Choroid plexus epithelial cell (primary cell): Measurements from ENCODE around the gene HDAC9.
A peak's percentile ranks its signal among the peaks of the same experiment; 100 is the strongest.

Experiments
- DNase-seq: peaks from one replicate; pipeline ENCODE4 v3.0.0-alpha.2; 2010; ENCODE audit warnings: low read depth
- H3K4me3 ChIP-seq: 2 replicates; pipeline ENCODE4 v1.5.1; 2011; ENCODE audit warnings: low read depth, mild to moderate bottlenecking, control low read depth, low read length, moderate library complexity
- TF ChIP-seq, protein P1 (sequence below): conservative IDR thresholded peaks from 2 replicates; pipeline ENCODE4 v1.5.1; 2011; ENCODE audit warnings: low read depth, mild to moderate bottlenecking, control low read depth, inconsistent platforms, low read length, moderate library complexity

HDAC9 gene

DNA sequence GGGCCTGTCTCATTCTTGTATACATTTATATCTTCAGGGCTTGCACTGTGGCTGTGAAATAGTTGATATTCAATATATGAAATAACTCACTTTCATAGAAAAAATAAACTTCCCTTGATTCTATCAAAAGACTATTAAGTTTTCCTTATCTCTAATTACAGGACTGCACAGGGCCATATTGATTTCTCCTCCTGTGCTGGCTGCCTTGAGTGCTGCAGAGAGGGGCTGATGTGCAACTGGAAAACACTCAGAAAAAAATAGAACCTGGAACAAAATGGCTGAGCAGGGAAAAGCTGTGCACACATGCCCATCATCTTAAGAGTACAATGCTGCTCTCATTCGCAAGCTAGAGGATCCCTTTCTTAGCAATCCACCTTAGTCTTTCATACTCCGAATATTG, 5.9 kb upstream of the HDAC9 start:
- no peak overlapping the region for H3K4me3 ChIP-seq
- TF ChIP-seq, protein P1, sequence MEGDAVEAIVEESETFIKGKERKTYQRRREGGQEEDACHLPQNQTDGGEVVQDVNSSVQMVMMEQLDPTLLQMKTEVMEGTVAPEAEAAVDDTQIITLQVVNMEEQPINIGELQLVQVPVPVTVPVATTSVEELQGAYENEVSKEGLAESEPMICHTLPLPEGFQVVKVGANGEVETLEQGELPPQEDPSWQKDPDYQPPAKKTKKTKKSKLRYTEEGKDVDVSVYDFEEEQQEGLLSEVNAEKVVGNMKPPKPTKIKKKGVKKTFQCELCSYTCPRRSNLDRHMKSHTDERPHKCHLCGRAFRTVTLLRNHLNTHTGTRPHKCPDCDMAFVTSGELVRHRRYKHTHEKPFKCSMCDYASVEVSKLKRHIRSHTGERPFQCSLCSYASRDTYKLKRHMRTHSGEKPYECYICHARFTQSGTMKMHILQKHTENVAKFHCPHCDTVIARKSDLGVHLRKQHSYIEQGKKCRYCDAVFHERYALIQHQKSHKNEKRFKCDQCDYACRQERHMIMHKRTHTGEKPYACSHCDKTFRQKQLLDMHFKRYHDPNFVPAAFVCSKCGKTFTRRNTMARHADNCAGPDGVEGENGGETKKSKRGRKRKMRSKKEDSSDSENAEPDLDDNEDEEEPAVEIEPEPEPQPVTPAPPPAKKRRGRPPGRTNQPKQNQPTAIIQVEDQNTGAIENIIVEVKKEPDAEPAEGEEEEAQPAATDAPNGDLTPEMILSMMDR: no peak
- DNase-seq: no peak

DNA sequence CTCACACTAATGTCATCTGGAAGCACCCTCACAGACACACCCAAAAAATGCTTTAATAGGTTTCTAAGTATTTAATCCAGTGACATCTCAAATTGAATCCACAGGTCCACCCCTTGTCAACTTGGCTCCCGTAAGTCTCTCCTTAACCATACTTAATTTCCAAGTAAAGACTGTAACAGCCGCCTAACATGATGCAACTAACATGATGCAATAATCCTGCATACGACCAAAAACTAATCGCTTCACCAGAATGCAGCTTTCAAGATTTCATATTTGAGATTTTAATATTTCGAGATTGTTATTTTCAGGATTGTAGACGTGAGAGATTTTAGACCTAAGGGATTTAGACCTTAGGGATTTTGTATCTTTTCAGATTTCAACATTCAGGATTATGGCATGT, 3.7 kb upstream of the HDAC9 start:
- H3K4me3 ChIP-seq: no peak overlapping the region
- TF ChIP-seq, protein P1: no peak
- DNase-seq: no peak

DNA sequence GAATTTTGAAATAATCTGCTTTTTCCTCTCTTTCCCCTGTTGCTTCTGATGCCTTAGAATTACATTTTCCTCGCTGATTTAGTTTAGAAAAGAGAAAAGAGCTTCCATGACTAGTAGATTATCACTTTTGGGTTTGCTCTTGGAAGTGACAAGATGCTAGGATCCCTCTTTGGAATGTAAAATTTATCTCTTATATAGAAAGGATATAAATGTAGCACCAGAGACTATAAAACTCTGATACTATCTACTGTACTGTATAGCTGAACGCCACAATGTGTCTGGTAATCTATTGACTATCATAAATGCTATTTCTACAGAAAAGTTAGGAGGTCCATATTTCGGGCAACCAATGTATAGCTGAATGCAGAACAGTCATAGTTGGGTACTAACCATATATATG, 1.1 kb upstream of the HDAC9 start:
- DNase-seq: no peak
- TF ChIP-seq, protein P1: no peak

DNA sequence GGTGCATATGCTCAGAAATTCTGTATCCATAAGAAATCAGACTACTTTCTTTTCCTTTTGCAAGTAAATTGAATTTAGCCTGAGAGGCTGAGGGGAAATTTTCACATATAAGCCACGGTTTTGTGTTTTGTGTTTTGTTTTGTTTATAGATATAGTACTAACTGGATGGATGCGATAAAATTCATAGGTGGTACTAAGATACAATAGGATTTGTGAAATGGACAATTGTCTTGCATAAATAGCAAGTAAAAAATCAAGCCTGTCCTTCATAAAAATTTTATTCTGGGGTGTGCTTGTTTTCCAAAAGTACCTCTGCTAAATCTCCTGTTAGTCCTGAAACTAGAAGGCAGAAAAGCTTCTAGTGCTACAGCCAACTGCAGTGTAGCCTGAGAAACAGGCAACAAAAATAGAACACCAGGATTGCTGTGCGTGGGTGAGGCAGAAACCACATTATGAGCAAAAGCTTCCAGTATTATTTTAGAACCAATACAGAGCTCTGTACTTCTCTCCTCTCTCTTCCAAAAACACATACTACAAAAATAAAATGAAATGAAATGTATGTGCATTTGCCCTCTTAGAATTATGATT, 634 bp upstream of the HDAC9 start:
- DNase-seq: peak; percentile 61

More for the DNA sequence above, 1.1 kb upstream of the HDAC9 start:
- H3K4me3 ChIP-seq: no peak overlapping the region

DNA sequence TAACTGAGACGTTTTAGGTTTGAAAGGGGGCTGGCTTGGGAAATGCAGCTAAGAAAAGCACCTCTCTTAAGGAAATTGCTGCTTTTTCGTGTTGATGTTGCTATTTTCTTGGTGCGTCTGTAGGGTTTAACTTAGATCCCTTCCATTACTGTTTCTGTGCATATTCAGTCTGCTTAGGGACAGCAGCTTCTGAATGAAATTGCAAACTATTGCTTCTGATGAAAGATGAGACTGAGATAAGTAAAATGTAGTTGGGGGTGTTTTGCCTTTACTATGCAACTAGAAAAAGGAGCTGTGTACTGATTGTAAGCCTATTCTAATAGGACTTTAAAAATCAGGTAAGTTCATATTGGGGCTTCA, 772 bp downstream of the HDAC9 start:
- peak overlapping the region; percentile 48 for H3K4me3 ChIP-seq
- peak; percentile 11 for DNase-seq
- TF ChIP-seq, protein P1: no peak

More for the DNA sequence above, 634 bp upstream of the HDAC9 start:
- TF ChIP-seq, protein P1: no peak
- peak overlapping the region; percentile 48 for H3K4me3 ChIP-seq

DNA sequence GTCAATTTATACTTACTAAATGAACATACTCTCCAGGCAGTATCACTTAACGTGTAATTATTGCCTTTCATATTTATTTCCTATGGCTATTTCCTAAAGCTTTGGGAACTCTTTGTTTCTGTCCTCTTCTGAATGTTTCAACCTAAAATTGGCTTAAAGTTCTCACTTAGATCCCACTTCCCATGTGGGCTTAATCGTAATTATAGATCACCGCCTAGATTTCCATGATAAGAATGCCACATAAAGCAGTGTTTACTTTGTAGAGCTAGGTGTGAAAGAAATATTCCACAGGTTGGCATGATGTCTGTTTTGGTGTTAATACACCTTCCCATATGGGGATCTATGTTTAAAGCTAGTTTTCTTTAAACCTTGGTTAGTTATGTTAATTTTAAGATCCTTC, 1.5 kb downstream of the HDAC9 start:
- no peak for DNase-seq
- TF ChIP-seq, protein P1: no peak
- no peak overlapping the region for H3K4me3 ChIP-seq

DNA sequence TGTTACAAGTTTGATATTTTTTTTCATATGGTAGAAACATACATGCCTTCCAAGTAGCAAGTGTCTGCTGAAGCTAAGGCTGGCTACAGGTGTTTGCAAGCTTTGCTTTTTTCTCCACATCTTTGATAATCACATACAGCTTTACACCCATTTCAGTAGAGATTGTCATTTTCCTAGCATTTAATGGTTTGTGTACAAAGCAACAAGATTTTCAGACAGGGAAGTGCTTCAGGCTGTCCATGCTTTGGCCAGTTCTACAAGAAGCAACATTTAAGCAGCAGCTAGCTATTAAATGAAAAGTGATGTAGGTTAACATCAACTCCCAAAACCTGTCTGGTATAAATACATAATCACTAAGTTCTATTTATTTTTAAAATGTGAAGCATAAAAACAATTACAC, 2.3 kb downstream of the HDAC9 start:
- no peak for DNase-seq
- TF ChIP-seq, protein P1: no peak
- H3K4me3 ChIP-seq: no peak overlapping the region
